HG02943 (cell line): ENCODE data around the gene ZDHHC12.

Experiments used
- ATAC-seq: cut with Tn5 transposase; IDR thresholded peaks from one replicate; pipeline ENCODE4 v1.9.1; 2021; ENCODE audit warnings: mild to moderate bottlenecking, low read depth, moderate library complexity; ENCODE audit not compliant: unreplicated experiment

Gene ZDHHC12, protein sequence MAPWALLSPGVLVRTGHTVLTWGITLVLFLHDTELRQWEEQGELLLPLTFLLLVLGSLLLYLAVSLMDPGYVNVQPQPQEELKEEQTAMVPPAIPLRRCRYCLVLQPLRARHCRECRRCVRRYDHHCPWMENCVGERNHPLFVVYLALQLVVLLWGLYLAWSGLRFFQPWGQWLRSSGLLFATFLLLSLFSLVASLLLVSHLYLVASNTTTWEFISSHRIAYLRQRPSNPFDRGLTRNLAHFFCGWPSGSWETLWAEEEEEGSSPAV

DNA sequence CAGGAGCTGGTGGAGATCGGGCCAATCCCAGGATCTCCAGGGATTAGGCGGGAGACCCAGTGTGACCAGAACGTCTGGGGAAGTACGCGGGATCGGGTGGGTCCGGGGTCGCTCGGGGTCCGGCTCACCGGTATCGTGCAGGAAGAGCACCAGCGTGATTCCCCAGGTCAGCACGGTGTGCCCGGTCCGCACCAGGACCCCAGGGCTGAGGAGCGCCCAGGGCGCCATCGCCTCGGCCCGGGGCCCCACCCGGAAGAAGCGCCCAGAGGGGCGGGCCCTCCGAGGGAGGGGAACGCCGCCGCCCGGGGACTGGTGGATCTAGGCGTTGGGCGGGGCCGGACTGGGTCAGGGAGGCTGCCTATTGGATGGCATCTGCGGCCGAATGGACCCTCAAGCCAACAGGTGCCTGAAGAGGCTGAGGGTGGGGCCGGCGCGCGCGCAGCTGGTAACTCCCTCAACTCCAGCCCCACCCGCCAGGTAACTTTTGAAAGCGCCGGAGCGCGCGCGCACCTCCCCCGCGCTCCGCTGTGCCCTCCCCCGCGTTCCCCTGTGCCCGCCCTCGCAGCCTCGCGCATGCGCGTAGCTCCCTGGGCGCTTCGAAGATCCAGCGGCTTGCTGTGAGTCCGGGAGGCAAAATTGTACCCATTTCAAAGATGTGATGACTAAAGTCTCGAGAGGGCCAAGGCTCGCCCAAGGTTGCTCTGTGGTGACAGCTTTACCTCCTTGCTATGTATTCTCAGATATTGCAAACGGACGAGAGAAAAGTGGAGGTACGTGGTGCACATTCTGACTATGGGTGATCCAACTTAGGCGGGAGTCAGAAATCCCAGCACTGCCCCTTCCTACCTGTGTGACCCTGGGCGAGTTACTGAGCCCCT lies at the start of gene ZDHHC12:
Gene ZDHHC12 (minus strand): TSS at position 262 of the 878 bp plus-strand sequence. CDS start 34 bp downstream, at position 228.
- ATAC-seq = peak; percentile 85

DNA sequence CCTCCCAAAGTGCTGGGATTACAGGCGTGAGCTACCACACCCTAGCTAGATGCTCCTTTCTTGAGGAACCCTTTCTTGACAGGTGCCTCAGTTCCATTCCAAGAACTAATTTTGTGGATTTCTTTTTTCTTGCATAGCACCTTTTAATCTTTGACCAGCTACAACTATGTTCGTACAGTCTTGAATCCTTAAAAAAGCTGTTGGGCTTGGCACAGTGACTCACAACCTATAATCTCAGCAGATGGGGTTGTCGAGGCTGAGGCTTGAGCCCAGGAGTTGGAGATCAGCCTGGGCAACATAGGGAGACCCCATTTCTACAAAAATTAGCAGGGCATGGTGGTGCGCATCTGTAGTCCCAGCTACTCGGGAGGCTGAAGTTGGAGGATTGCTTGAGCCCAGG lies 49.1 kb upstream of the ZDHHC12 start:
- ATAC-seq = no peak

DNA sequence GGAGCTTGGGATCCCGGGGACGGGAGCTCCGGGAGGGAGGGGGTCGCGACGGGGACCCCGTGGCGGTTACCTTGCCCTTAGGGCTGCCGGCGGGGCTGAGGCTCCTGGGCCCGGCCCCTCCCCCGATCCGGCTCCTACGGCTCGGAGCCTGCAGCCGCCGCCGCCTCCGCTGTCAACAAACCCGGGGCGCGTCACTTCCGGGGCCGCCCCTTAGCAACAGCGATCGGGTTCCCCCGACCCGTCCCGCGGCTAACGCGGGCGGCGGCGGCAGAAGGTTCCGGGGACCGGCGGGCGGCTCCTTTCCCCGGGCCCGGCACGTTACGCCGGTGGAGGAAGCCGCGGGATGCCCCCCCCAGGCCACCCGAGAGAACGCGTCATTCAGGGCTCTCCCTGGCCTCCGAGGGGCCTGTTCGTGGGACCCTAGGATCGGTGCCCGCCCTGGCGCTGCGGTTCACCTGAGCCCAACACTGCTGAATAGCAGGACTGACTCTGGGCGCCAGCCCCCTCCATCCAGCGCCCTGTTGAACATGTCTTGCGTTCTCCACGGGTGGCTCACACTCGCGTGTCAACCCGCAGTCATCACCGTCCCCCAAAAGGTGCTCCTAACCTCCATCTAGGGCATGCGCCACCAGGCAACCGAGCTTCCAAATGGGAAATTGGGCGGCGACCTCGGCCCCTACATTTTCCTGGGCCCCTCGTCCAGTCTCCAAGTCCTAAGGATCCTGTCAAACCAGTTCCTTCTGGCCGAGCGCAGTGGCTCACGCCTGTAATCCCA lies 48.0 kb upstream of the ZDHHC12 start, which contains the start of gene ZER1:
Gene ZER1 (minus strand): TSS at position 183 of the 775 bp plus-strand sequence. CDS start 16,362 bp downstream, outside the sequence.
- peak; percentile 84 for ATAC-seq

DNA sequence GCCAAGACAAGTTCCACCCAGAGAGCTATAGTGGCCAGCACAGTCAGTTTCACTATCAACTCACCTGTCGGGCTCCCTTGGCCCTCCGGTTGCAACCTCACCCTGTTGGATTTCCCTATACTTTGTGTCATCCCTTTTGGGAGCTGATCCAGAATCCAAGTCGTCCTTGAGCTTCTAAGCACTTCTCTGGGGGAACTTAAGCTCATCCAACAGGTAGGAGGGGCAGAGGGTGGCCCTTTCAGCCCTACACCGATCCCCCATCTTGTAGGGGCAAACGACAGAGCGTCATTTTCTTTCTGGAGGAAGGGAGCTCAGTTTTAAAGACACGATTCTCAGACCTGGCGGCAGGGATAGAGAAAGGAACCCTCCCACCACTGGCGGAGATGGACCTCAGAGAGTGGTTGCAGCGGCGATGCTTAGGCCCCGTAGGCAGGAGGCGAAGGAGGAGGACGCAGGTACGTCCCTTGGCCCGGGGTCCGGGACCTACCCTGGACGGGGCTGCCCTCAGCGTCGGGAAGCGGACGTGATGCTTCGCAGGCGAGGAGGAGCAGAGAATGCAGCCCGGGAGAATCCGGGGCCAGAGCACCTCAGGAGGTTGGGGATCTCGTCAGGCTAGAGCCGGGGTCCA lies 47.3 kb upstream of the ZDHHC12 start:
- peak; percentile 9 for ATAC-seq

DNA sequence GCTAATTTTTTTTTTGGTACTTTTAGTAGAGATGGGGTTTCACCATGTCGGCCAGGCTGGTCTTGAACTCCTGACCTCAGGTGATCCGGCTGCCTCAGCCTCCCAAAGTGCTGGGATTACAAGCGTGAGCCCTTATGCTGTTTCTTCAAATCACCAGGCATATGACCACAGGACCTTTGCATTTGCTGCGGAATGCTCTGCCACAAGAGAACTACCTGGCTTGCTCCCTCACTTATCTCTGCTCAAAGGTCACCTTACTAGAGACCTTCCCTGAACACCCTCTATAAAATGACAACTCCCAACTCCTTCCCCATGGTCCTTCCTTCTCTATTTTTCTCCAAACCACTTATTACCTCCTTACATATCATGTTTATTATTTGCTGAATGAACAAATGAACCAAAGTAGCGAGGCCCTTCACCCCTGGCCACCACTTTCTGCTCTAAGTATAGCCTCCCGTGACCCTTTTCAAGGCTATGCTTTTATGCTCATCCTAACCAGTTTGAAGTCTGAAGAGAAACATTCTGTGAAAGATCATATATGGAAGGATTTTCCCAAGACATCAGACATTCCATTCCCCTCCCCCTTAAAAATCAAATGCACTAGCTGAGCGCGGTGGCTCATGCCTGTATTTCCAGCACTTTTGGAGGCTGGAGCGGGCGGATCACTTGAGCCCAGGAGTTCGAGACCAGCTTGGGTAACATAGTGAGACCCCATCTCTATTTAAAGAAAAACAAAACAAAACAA lies 46.5 kb upstream of the ZDHHC12 start:
- no peak for ATAC-seq

DNA sequence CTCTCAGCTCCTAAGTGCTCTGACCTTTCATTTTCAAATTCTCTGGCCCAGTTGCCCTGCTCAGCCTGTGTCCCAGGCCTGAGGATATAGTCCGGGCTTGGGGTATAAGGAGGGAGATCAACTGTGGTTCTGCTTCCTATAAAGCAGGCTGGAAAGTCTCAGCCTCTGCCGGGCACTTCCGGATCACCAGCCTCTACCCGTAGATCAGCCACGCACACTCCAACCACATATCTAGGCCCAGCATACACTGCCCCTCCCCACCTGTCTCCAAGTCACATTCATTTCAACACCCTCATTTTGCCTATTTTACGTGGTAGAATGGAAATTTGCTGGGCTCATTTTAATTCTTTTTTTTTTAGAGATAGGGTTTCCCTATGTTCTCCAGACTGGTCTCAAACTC lies 44.7 kb upstream of the ZDHHC12 start:
- no peak for ATAC-seq

DNA sequence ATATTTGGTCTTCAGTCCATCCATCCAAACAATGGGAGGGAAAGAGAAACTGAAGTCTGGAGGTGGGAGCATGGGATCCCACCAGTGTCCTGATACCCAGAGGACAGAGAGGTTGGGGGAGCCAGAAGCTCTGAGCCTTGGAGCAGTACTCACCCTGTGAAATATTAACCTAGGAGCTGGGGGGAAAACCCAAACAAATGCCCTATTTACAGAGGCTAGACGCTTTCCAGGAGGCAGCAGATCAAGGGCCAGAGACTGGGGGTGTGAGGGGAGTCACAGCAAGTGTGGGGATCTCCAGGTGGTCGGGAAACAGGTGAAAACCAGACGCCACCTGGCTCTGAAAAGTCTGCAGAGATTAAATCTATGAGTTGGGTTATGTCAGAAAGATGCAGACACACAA lies 41.6 kb upstream of the ZDHHC12 start:
- ATAC-seq = no peak

DNA sequence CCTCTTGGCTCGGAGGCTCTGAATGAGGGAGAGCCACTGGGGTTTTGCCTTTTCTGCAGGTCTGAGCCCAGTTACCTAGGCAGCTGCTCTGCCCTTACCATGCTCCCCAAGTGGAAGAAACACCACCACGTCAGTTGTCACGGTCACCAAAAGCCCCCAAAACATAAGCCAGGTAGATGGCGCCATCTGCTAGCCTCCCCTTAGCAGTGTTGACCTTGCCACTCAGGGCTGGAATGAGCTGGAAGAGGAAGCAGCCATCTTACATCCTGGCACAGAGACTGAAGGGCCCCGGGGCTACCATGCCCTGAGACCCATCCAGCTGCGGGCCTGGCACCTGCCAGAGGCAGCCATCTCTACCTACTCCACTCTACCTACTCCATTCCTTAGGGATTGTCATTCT lies 40.4 kb upstream of the ZDHHC12 start:
- ATAC-seq = no peak

DNA sequence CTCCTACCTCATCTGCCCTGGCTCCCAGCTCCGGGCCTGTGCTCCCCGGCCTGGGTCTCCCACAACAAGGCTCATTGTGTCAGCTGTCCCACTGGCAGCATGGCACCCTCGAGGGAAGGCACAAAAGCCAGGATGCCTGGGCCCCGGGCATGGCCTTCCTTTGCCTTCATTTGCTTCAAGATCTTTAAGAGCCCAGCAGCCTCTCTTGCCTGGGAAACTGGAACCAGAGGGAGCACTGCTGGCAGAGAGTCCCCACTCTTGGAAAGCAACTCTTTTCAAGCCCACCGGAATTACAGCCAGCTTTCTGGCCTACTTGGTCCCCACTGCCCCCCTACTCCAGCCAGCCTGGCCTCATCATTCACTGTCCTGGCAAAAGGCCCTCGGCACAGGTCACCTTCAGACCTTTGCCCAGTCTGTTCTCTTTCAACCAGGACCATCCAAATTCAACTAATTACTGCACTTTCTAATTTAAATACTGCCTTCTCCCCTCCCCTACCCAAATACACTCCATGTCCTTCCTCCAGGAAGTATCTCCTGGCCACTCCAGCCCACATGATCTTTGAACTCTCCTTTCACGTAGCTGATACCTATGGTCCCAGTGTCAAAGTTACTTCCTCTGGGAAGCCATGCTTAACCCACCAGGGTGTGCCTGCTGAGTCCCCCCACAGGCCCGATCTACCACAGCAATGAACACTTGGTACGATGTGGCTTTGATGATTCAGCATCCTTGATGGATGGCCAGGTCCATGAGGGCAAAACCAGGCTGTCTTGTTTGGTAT lies 38.9 kb upstream of the ZDHHC12 start:
- ATAC-seq = no peak

DNA sequence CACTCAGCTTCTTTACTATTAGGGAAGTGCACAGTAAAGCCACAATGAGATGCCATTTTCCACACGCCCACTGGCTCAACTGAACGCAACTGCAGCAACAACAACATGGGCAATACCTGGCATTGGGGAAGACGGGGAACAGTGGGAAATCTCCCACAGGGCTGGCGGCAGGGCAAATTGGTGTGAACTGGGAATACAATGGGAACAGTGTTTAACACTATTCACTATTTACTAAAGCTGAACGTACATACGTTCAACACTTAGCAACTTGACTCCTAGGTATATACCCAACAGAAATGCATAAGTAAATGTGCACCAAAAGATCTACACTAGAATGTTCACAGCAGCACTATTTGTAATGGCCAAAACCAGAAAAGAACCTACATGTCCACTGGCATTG lies 33.7 kb upstream of the ZDHHC12 start:
- ATAC-seq = no peak

DNA sequence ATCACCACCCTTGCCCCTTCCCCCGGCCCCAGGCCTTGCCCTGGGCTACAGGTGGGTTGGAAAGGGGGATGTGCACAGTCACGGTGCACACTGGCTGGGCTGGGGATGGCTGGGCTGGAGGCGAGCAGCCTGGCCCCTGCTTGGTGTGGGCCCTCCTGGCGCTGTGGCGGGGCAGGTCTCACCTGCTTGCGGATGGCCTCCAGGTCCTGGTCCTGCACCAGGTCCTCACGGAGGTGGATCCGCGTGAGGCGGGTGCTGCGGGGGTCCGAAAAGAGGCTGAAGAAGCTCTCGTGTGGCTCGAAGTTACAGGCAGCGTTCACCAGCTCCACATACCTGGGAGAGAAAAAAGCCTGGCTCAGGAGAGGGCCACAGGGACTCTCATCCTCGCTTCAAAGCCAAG lies 29.7 kb upstream of the ZDHHC12 start:
- ATAC-seq = no peak

DNA sequence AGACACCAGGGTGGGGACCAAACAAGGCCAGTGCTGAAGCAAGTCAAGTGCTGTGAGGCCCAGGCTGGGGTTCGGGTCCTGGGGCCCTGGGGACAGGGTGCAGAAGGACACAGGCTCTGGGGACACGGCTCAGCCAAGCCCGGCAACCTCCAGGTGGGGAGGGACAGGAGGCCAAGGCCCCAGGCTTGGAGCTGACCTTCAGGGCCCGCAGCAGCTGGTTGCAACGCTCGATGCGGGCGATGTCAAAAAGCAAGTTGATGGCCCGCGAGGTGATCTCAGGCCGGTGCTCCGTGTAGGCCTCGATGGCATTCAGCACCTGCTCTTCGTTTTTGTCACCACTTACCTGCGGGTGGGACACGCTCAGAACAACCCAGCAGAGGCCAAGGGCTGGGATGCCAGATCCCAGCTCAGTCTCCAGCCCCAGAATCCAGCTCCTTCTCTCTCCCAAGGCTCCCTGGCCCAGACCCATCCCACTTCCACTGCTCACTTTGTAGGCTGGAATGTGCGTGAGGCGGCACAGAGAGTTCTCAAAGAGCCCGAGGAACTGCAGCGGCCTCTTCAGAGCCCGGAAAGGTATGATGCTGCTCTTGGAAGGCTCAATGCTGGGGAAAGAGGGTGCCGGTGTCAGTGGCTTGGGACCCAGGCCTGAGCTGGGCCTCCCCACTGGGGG lies 27.1 kb upstream of the ZDHHC12 start:
- no peak for ATAC-seq

DNA sequence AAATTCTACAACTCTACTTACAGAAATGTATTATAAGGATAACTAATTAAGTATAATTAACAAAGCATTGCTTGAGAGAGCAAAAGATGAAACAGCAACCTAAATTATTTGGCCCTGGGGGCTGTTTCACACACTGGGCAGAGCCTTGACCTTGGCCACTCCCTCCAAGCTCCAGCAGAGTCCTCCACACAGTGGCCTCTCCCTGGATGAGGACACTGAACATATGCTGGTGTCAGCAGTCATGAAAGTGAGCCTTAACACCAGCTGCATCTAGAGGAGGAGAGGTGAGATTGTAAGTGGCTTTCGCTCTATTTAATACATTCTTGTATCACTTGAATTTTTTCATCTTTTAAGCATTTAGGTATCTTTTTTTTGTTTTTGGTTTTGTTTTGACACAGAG lies 23.3 kb upstream of the ZDHHC12 start:
- no peak for ATAC-seq

DNA sequence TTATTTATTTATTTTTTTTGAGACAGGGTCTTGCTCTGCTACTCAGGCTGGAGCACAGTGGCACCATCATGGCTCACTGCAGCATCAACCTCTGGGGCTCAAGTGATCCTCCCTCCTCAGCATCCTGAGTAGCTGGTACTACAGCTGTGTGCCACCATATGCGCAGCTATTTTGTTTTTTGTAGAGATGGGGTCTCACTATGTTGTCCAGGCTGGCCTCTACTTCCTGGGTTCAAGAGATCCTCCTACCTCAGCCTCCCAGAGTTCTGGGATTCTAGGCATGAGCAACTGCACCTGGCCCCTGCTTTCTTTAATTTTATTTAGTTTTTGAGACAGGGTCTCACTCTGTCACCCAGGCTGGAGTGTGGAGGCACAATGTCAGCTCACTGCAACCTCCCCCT lies 19.5 kb upstream of the ZDHHC12 start:
- ATAC-seq = no peak

DNA sequence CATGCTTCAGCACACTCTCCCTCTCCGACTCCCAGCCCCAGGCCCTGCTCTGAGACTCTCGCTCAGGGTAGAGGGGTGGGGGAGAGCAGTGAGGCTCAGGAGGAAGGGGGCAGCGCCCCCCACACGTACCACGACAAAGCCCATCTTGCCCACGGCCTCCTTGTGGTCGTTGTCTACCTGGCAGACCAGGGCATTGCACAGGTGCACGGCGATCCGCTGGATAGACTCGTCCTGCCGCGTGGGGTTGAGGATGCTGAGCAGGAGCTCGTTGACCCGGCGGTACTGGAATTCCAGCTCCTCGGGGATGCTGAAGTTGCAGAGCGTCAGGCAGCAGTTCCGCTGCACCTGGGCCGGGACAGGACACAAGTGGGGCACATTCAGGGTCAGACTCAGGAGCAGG lies 18.5 kb upstream of the ZDHHC12 start:
- no peak for ATAC-seq

DNA sequence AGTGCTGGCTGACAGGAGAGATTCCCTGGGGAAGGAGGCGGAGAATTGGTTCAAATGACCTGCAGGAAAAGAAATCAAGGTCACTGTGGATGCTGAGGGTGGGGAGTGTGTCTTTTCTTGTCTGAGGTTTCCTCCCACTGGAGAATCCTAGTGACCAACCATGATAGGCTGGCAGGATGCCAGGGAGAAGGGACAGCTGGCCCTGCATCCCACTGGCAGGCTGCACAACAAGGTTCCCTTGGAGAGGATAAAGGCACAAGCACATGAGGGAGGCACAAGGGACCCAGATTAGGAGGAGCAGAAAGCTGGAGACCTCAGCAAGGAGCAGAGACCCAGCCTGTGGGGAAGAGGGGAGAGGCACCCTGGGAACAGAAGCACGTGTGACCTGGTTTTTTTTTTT lies 11.4 kb upstream of the ZDHHC12 start:
- ATAC-seq = no peak

DNA sequence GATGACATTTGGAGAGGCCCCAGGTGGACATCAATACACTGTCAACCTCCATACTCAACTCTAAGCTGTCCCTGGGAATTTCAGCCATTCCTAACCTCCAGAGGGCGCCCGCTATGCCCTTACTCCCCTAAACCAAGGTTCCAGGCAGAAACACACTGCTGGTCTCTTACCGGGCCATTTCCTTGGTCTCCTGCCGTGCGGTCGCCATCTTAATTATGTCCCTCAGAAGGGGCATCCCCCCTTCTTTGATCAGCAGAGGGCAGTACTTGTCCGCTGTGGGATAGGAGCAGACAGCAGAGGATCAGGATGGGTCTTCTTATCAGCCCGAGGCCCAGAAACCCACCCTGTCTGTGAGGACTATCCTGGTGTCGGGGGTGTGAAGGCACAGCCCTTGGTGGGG lies 9.3 kb upstream of the ZDHHC12 start:
- no peak for ATAC-seq

DNA sequence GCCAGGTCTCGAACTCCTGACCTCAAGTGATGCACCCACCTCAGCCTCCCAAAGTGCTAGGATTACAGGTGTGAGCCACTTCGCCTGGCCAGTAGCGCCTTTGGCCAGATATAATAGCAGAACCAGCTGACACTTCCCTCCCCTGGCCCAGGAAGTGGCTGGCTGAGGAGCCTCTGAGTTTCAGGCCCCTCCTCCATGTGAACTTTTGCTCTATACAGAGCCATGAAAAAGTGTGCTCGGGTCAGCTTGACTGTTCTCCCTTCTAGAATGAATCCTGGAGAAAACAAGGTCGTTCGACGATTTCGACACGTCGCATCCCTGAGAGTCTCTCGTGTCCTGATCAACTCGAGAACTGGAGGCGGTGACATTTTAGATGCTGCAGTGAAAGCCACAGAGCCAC lies 8.6 kb upstream of the ZDHHC12 start:
- ATAC-seq = no peak

DNA sequence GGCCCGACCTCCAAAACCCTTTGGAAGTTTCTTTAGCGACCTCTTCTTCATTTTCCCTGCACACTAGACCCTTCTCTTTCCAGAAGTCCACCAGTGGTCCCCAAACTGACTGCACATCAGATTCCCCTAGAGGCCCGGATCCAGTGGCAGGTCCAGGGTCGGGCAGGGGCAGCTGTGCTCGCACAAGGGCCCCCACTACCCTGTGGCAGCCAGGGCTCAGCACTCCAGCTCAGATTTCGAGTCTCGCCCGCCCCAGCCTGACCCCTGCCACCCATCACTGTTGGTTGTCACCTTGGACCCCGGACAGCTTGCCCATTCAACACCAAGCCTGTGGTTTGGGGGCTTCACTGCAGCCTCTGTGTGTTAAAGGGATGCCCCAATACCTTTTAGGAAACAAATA lies 7.8 kb upstream of the ZDHHC12 start:
- no peak for ATAC-seq
